Measurements from ENCODE around the gene SNX22. TPM values are rescaled to one million over a fixed set of nuclear protein-coding genes. Genes with fewer than 3 reads are reported as not detected.

Gene SNX22
- total and polyA plus RNA-seq, 7 donors, result under 0.01 to 8.4 (median 0.83) TPM; not detected in 2

DNA sequence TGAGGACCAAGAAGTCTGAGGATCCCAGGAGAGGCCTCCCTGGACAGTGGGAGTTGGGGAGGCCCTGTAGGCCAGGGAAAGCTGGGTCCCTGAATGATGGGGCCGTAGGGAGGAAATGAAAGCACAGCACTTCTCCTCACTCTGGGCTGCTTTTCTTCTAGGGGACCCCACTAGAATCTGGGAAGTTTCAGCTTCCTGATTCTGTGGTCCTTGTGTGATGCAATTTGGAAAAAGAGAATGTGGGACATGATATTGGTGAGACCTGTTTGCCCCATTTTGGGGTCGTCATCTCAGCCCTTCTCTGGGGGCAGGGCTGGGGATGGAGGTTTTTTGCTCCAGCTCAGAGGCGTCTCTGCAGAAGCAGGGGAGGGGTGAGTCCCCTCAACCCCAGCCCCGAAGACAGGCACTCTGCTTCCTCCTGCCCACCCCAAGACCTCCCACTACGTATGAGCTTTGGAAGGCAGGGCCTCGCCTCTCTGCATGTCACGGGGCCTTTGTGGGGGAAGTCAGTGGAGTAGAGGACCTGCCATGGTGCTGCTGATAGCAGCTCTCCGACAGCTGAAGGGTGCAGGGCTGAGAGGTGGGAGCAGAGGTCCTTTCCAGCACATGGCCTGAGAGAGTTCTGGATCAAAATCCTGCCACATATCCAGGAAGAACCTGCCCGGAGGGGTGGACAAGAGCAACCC, 1.5 kb upstream of the SNX22 start:
- Histone ChIP-seq H3K4me3 (no peak overlapping the region), H3K4me1 (peaks cover 0 to 34% (median 29%) of the 10 kb centered on the region in 4 donors), H3K36me3 (peaks cover 0 to 11% (median 3%) of the 10 kb centered on the region in 4 donors), H3K27ac (no peak overlapping the region), H3K27me3 (peaks cover 24 to 33% (median 27%) of the 10 kb centered on the region in 3 donors), H3K9me3 (no peaks in the 10 kb centered on the region)
- DNase-seq, result peak; percentile 52
- WGBS, 2 donors, result 71 to 79% methylated on average over 9 of the region's 9 CpGs
- no peak for TF ChIP-seq POLR2A (IDR thresholded peaks at IDR 0.05)
- no peak for TF ChIP-seq POLR2AphosphoS5 (IDR thresholded peaks at IDR 0.05)
- TF ChIP-seq CTCF (IDR thresholded peaks at IDR 0.05), result no peak
- TF ChIP-seq EP300 (IDR thresholded peaks at IDR 0.05), result no peak
- intact Hi-C loops (cut with DNase I), result no loop called here

DNA sequence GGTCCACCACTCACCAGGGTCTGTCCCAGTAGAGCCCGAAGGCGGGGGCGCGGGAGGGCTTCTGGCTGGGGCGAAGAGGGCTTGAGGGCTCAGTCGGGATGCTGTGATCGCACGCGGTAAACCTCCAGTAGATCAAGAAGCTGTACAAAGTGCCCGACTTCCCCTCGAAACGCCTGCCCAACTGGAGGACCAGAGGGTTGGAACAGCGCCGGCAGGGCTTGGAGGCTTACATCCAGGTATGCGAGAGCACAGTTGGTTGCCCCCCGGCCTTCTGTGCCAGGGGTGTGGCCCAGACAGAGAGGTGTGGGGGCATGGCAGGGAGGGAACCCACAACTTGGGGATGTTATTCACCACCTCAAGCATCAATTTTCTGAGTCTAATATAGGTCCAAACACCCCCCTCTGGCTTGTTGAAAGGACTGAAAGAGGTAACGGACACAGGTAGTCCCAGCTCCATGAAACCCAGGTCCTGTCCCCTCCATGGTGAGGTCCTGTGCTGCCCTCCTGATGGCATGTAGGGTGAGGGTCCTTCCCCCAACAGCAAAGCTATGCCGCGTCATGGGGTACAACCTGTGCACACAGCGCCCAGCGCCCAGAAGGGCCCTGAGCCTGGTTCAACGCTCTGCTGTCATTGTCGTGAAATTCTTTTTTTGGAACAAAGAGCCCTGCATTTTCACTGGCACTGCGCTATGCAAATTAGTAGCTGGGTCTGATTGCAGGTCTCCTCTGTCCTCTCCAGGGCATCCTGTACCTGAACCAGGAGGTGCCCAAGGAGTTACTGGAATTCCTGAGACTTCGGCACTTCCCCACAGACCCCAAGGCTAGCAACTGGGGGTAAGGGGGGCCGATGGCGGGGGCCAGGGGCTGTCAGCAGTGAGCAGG, 1.2 kb downstream of the SNX22 start:
- H3K4me3 ChIP-seq, result peak overlapping the region in 2 of 4 donors; percentile 41 to 44
- peaks cover 24 to 33% (median 27%) of the 10 kb centered on the region in 3 donors for H3K27me3 ChIP-seq
- intact Hi-C loops (cut with DNase I), result no loop called here
- no peak overlapping the region for H3K27ac ChIP-seq
- no peak for TF ChIP-seq POLR2AphosphoS5 (IDR thresholded peaks at IDR 0.05)
- TF ChIP-seq POLR2A (IDR thresholded peaks at IDR 0.05), result no peak
- TF ChIP-seq EP300 (IDR thresholded peaks at IDR 0.05), result no peak
- no peak for TF ChIP-seq CTCF (IDR thresholded peaks at IDR 0.05)
- peaks cover 0 to 34% (median 29%) of the 10 kb centered on the region in 4 donors for H3K4me1 ChIP-seq
- peaks cover 5 to 29% (median 27%) of the 10 kb centered on the region in 4 donors for H3K36me3 ChIP-seq
- DNase-seq, result no peak
- WGBS, 2 donors, result 19 to 21% methylated on average over 27 of the region's 27 CpGs
- H3K9me3 ChIP-seq, result no peaks in the 10 kb centered on the region

DNA sequence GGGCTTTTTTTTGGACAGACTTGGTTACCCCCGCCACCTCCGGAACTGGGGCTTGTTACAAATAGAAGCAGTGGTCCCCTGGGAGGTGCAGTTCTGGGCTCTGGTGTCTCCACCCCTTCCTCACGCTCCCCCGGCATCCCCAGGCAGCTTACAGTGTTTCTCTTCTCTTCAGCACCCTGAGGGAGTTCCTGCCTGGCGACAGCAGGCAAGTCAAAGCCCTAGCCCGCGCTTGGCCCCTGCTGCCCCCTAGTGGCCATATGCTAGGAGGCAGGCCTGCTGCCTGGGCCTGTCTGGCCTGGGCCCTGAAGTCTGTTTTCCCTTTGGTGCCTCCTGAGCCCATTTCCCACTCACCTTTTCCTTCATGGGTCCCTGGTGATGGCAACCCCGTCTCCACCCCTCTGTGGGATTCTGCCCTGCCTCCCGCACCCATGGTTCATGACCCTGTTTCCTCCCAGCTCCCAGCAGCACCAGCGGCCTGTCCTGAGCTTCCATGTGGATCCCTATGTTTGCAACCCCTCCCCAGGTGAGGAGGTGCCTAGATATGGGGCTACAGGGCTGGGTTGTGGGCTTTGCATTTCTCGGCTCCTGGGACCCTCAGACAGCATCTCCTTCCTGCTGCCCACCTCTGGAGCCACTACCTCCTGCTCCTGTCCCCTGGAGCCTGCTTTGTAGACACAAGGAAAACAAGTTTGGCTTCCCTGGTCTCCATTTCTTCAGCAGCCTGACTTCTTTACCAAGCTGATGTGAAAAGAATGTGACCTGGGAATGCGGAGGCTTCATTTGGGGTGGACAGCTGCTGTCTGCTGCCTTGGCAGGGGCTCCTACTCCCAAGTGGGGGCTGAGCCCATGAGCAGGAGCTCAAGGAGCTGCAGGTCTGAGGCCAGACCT, 2.2 kb downstream of the SNX22 start:
- Histone ChIP-seq H3K27me3 (peaks cover 24 to 33% (median 27%) of the 10 kb centered on the region in 3 donors), H3K4me1 (peaks cover 0 to 39% (median 32%) of the 10 kb centered on the region in 4 donors), H3K36me3 (peaks cover 13 to 39% (median 36%) of the 10 kb centered on the region in 4 donors), H3K9me3 (no peaks in the 10 kb centered on the region), H3K27ac (peak overlapping the region; percentile 14 to 49 (median 32)), H3K4me3 (no peak overlapping the region)
- TF ChIP-seq EP300 (IDR thresholded peaks at IDR 0.05), result no peak
- no peak for TF ChIP-seq POLR2A (IDR thresholded peaks at IDR 0.05)
- TF ChIP-seq CTCF (IDR thresholded peaks at IDR 0.05), result peak; percentile 80 to 99 (median 92)
- peak in 2 of 4 donors; percentile 42 to 56 for TF ChIP-seq POLR2AphosphoS5 (IDR thresholded peaks at IDR 0.05)
- 24 to 26% methylated on average over 12 of the region's 12 CpGs for WGBS, 2 donors
- intact Hi-C loops (cut with DNase I), result no loop called here
- DNase-seq, result peak; percentile 93
